Gastroesophageal sphincter (tissue), 4 donors: ENCODE results near the gene SUCLG2. TPM values are rescaled to one million over a fixed set of nuclear protein-coding genes. Genes with fewer than 3 reads are reported as not detected.

Experiments
- ATAC-seq: fragments of 150-250 bp; one replicate; pipeline ENCODE4 v1.9.1; 2016; ENCODE audit warnings: mild to moderate bottlenecking, moderate library complexity
- H3K27ac ChIP-seq, 4 donors: fragments of 200-600 bp; sonication (generic) in 3 of 4; 1 replicate in 3 of 4; 2 replicates in 1 of 4; pipeline ENCODE4 v1.5.1; 2016 to 2019
- H3K27me3 ChIP-seq: fragments of 200-600 bp; sonication (generic); one replicate; pipeline ENCODE4 v1.5.1; 2019
- H3K36me3 ChIP-seq, 2 donors: fragments of 200-600 bp; sonication (generic); one replicate each; pipeline ENCODE4 v1.5.1; 2019; ENCODE audit warnings: control low read depth in 1 of 2
- H3K4me1 ChIP-seq, 3 donors: fragments of 200-600 bp; sonication (generic); 1 replicate in 2 of 3; 2 replicates in 1 of 3; pipeline ENCODE4 v1.5.1; 2016 to 2019; ENCODE audit warnings: control low read depth in 2 of 3
- H3K4me3 ChIP-seq, 2 donors: fragments of 200-600 bp; sonication (generic); one replicate each; pipeline ENCODE4 v1.5.1; 2019; ENCODE audit warnings: mild to moderate bottlenecking in 1 of 2, moderate library complexity in 1 of 2
- H3K9me3 ChIP-seq, 3 donors: fragments of 200-600 bp; sonication (generic); one replicate each; pipeline ENCODE4 v1.5.1; 2017 to 2019; ENCODE audit warnings: control low read depth in 2 of 3
- EP300 ChIP-seq: sonication (generic); formaldehyde crosslinking; IDR thresholded peaks from one replicate; pipeline ENCODE4 v1.6.1; 2017; ENCODE audit warnings: antibody characterized with exemption, mild to moderate bottlenecking
- POLR2A ChIP-seq, 2 donors: fragments of 450-650 bp; IDR thresholded peaks; one replicate each; pipeline ENCODE4 v1.6.1; 2017; ENCODE audit warnings: antibody characterized with exemption in 2 of 2, mild to moderate bottlenecking in 2 of 2, moderate library complexity in 1 of 2
- POLR2AphosphoS5 ChIP-seq: sonication (generic); formaldehyde crosslinking; IDR thresholded peaks from one replicate; pipeline ENCODE4 v1.6.1; 2017; ENCODE audit warnings: antibody characterized with exemption
- WGBS, 2 donors: methylation state at CpG; one replicate each; pipeline ENCODE4 v1.1.5; 2018; ENCODE audit warnings: low coverage in 1 of 2; 5-methylcytosine and 5-hydroxymethylcytosine counted together
- total RNA-seq, 4 donors: library from RNA; depleted of rRNA; stranded (reverse); fragments of >200 nt; gene quantifications; one replicate each; pipeline ENCODE4 v1.1.0, GENCODE V29; 2016
- TF ChIP-seq, protein P1 (sequence below), 4 experiments: fragments of 200-600 bp in 2 of 4; fragments of 450-650 bp in 2 of 4; sonication (generic) in 1 of 4; IDR thresholded peaks; one replicate each; pipeline ENCODE4 v1.5.1; 2017 to 2019; ENCODE audit warnings: antibody characterized with exemption in 4 of 4, mild to moderate bottlenecking in 2 of 4, moderate library complexity in 2 of 4

SUCLG2 gene
- total RNA-seq, 4 donors from 2014 or later, result 53.3 to 79.4 (median 69.8) TPM

DNA sequence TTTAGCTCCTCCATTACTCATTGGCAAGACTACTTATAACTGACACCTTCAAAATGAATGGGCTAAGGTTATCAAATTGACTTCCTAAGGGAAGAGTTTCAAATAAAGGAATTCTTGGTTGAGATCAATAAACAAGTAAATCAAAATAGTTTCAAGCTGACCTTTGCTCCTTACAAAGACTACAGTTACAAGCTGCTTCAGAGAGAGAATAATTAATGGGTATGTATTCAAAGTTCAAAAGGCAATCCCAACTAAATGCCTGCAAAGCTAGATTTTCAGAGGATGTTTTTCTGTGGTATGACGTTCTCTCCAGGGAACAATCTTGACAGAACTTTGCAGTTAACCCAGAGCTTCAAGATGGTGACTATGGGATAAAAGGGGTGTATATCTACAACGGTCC is 153.7 kb downstream of the SUCLG2 start:
- TF ChIP-seq POLR2AphosphoS5, result no peak
- TF ChIP-seq, protein P1, sequence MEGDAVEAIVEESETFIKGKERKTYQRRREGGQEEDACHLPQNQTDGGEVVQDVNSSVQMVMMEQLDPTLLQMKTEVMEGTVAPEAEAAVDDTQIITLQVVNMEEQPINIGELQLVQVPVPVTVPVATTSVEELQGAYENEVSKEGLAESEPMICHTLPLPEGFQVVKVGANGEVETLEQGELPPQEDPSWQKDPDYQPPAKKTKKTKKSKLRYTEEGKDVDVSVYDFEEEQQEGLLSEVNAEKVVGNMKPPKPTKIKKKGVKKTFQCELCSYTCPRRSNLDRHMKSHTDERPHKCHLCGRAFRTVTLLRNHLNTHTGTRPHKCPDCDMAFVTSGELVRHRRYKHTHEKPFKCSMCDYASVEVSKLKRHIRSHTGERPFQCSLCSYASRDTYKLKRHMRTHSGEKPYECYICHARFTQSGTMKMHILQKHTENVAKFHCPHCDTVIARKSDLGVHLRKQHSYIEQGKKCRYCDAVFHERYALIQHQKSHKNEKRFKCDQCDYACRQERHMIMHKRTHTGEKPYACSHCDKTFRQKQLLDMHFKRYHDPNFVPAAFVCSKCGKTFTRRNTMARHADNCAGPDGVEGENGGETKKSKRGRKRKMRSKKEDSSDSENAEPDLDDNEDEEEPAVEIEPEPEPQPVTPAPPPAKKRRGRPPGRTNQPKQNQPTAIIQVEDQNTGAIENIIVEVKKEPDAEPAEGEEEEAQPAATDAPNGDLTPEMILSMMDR (IDR thresholded peaks at IDR 0.05), result no peak
- TF ChIP-seq EP300, result no peak
- no peak for TF ChIP-seq POLR2A (IDR thresholded peaks at IDR 0.05)
- peaks cover 0 to 17% of the 10 kb centered on the region in 2 donors for H3K36me3 ChIP-seq
- H3K4me1 ChIP-seq, result peaks cover 0 to 10% (median 0%) of the 10 kb centered on the region in 3 donors
- H3K4me3 ChIP-seq, result no peak overlapping the region
- no peaks in the 10 kb centered on the region for H3K9me3 ChIP-seq
- 69 to 84% methylated on average over 2 of the region's 2 CpGs for WGBS, 2 donors
- no peak overlapping the region for H3K27ac ChIP-seq
- no peaks in the 10 kb centered on the region for H3K27me3 ChIP-seq
- ATAC-seq, result no peak

DNA sequence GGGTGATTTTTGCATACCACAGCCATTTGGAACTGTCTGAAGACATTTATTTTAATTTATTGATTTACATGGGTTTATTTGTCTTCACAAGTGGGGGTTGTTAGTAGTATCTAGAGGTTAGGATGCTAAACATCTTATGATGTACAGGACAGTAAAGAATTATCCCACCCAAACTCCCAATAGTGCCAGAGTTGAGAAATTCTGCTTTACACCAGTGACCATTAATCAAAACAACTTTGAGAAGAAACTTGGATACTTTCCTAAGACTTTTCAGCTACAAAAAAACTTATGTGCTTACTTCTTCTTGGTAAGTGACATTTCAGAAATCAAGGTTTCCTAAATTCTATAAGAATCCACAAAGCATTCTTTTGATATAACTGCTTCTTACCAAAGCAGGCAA is 156.7 kb downstream of the SUCLG2 start:
- Histone ChIP-seq H3K9me3 (no peaks in the 10 kb centered on the region), H3K36me3 (peaks cover 0 to 27% of the 10 kb centered on the region in 2 donors), H3K4me1 (peaks cover 0 to 10% (median 0%) of the 10 kb centered on the region in 3 donors), H3K27ac (no peak overlapping the region), H3K4me3 (no peak overlapping the region), H3K27me3 (no peaks in the 10 kb centered on the region)
- ATAC-seq, result no peak
- TF ChIP-seq, protein P1 (IDR thresholded peaks at IDR 0.05), result no peak
- TF ChIP-seq POLR2AphosphoS5 (no peak), POLR2A (IDR thresholded peaks at IDR 0.05) (no peak), EP300 (no peak)

DNA sequence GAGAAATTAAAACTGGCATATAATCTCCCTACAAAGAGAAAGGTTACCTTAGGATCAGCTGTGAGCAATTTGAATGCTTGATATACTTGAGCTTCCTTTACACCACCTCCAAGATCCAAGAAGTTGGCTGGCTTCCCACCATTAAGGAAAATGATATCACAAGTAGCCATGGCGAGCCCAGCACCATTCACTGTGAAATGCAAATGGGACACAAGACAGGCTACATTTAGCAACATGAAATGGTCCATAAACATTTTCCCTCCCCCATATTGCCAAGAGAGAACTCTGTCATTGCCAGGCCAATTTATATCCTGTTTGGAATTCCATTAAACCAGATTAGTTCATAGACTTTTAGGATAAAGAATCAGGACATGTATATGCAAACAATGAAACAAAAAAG is 158.7 kb downstream of the SUCLG2 start:
- WGBS, 2 donors, result 89% methylated on average over 1 of the region's 1 CpG; no CpG with 5 or more reads in 1 of the 2 donors
- Histone ChIP-seq H3K4me1 (peaks cover 0 to 10% (median 0%) of the 10 kb centered on the region in 3 donors), H3K9me3 (no peaks in the 10 kb centered on the region), H3K4me3 (no peak overlapping the region), H3K27ac (no peak overlapping the region), H3K36me3 (peaks cover 0 to 27% of the 10 kb centered on the region in 2 donors), H3K27me3 (no peaks in the 10 kb centered on the region)
- TF ChIP-seq, protein P1 (IDR thresholded peaks at IDR 0.05), result no peak
- TF ChIP-seq EP300 (no peak), POLR2A (IDR thresholded peaks at IDR 0.05) (no peak), POLR2AphosphoS5 (no peak)
- no peak for ATAC-seq

DNA sequence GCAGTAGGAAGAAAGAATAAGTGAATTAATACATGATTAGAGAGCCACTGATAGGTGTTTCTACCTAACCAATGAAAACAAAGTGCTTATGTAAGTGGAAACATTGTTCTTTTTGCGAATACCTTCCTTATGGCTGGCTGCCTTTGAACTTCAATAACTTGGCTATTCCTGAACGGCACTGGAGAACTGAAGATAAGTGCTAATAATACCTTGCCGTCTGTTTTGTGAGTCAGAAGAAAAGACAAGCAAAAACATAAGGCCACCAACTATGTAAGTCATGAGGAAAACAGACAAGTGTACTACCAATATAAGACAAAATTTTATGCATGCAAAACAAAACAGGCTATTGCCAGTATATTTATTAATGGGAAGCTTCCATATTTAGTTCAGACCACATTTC is 160.6 kb downstream of the SUCLG2 start:
- no peak for ATAC-seq
- Histone ChIP-seq H3K27ac (no peak overlapping the region), H3K4me3 (no peak overlapping the region), H3K27me3 (no peaks in the 10 kb centered on the region), H3K9me3 (no peaks in the 10 kb centered on the region), H3K36me3 (peaks cover 0 to 27% of the 10 kb centered on the region in 2 donors), H3K4me1 (peaks cover 0 to 20% (median 0%) of the 10 kb centered on the region in 3 donors)
- 74 to 94% methylated on average over 3 of the region's 3 CpGs for WGBS, 2 donors
- no peak for TF ChIP-seq POLR2AphosphoS5
- no peak for TF ChIP-seq EP300
- TF ChIP-seq, protein P1 (IDR thresholded peaks at IDR 0.05), result no peak
- TF ChIP-seq POLR2A (IDR thresholded peaks at IDR 0.05), result no peak

DNA sequence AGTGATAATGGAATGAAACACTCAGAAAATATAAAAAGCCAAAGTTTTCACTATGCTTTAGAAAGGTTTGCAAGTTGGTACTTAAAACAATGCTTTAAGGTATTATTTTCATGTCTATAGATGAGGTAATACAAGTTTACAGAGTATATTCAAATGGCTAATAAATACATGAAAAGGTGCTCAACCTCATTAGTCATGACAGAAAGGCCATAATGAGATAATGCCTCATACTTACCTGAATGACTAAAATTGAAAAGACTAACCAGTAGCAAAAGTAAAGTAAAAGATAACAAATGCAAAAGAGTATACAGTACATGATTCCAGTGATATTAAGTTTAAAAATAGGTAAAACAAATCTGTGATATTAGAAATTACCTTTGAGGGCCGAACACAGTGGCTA is 163.8 kb downstream of the SUCLG2 start:
- Histone ChIP-seq H3K9me3 (no peaks in the 10 kb centered on the region), H3K27ac (no peak overlapping the region), H3K36me3 (peaks cover 0 to 25% of the 10 kb centered on the region in 2 donors), H3K27me3 (no peaks in the 10 kb centered on the region), H3K4me3 (no peak overlapping the region), H3K4me1 (peaks cover 0 to 33% (median 0%) of the 10 kb centered on the region in 3 donors)
- no peak for ATAC-seq
- 100% methylated on average over 1 of the region's 1 CpG; no CpG with 5 or more reads in 1 of the 2 donors for WGBS, 2 donors
- TF ChIP-seq POLR2A (IDR thresholded peaks at IDR 0.05) (no peak), EP300 (no peak), POLR2AphosphoS5 (no peak)
- TF ChIP-seq, protein P1 (IDR thresholded peaks at IDR 0.05), result no peak
